Panc1 (cell line): ENCODE data around the gene B4GALNT1. TPM values are rescaled to one million over a fixed set of nuclear protein-coding genes. Genes with fewer than 3 reads are reported as not detected.

Source experiments
- ATAC-seq: fragments of 200-7000 bp; cut with Tn5 transposase; 2 replicates; pipeline ENCODE4 v1.9.1; 2020; ENCODE audit warnings: mild to moderate bottlenecking, moderate library complexity
- BruUV-seq: library from RNA; stranded (reverse); fragments of 400-500 nt; replicated peaks from 2 replicates; lab custom pipeline; 2021; lab: Mats Ljungman, UMichigan
- CTCF ChIA-PET: fragments of 300-600 bp; sonication (Branson Sonifier 250); formaldehyde crosslinking; loops from one replicate; lab custom pipeline; 2022; ENCODE audit warnings: antibody characterized with exemption; lab: Charles Lee
- POLR2A ChIA-PET: fragments of 300-600 bp; sonication (Branson Sonifier 250); formaldehyde crosslinking; loops from one replicate; lab custom pipeline; 2022; ENCODE audit warnings: antibody characterized with exemption; lab: Charles Lee
- DNase-seq: peaks from one replicate; pipeline ENCODE4 v3.0.0-alpha.2; 2010; ENCODE audit warnings: low read depth, low spot score
- H3K27ac ChIP-seq: 2 replicates; pipeline ENCODE4 v1.5.1; 2011; ENCODE audit warnings: mild to moderate bottlenecking, low read length, inconsistent platforms
- H3K27me3 ChIP-seq: fragments of 200-500 bp; sonication (Bioruptor generic); 2 replicates; pipeline ENCODE4 v1.6.0; 2014; ENCODE audit warnings: low read length, inconsistent platforms; ENCODE audit not compliant: control insufficient read depth, insufficient read depth
- H3K36me3 ChIP-seq: fragments of 200-500 bp; sonication (Bioruptor generic); 2 replicates; pipeline ENCODE4 v1.5.1; 2014; ENCODE audit warnings: inconsistent platforms, mild to moderate bottlenecking, low read length, moderate library complexity; ENCODE audit not compliant: control insufficient read depth, insufficient read depth
- H3K4me1 ChIP-seq: 2 replicates; pipeline ENCODE4 v1.5.1; 2011; ENCODE audit warnings: inconsistent platforms, mild to moderate bottlenecking, low read length, moderate library complexity; ENCODE audit not compliant: control insufficient read depth, insufficient read depth
- H3K4me3 ChIP-seq, 2 experiments: 2 replicates each; pipeline ENCODE4 v1.5.1; 2011 to 2012; ENCODE audit warnings: low read depth in 2 of 2, low read length in 2 of 2, mild to moderate bottlenecking in 2 of 2, inconsistent platforms in 1 of 2, moderate library complexity in 1 of 2
- H3K9me3 ChIP-seq: fragments of 200-500 bp; sonication (Bioruptor generic); 2 replicates; pipeline ENCODE4 v1.5.1; 2014; ENCODE audit warnings: low read depth, mild to moderate bottlenecking, inconsistent platforms, low read length, moderate library complexity; ENCODE audit not compliant: control insufficient read depth, insufficient read depth
- POLR2AphosphoS5 ChIP-seq: IDR thresholded peaks from 2 replicates; pipeline ENCODE4 v1.6.1; 2012; ENCODE audit warnings: mild to moderate bottlenecking, low read depth, low read length, moderate library complexity
- REST ChIP-seq, 2 experiments: IDR thresholded peaks; 2 replicates each; pipeline ENCODE4 v1.6.1; 2011 to 2012; ENCODE audit warnings: low read depth in 2 of 2, control low read depth in 1 of 2, low read length in 1 of 2, mild to moderate bottlenecking in 1 of 2, moderate library complexity in 1 of 2; ENCODE audit not compliant: insufficient read depth in 1 of 2
- SIN3A ChIP-seq: IDR thresholded peaks from 2 replicates; pipeline ENCODE4 v1.6.1; 2012; ENCODE audit warnings: low read depth, mild to moderate bottlenecking, low read length, moderate library complexity, borderline replicate concordance; ENCODE audit not compliant: insufficient read depth
- TCF7L2 ChIP-seq: IDR thresholded peaks from 2 replicates; pipeline ENCODE4 v1.6.1; 2011; ENCODE audit warnings: mild to moderate bottlenecking, low read depth, low read length, inconsistent platforms
- in situ Hi-C: cut with HindIII; loops from 2 replicates; pipeline ENCODE4 v1.10.0; 2016; ENCODE audit warnings: low sequenced_read_pairs, low pct_unique_long_range_greater_than_20kb
- intact Hi-C: fragments of 100-400 bp; cut with micrococcal nuclease; formaldehyde crosslinking; loops from one replicate; pipeline ENCODE4 v1.10.0; 2022; ENCODE audit not compliant: unreplicated experiment
- total RNA-seq: library from RNA; stranded (reverse); gene quantifications from one replicate; pipeline ENCODE4 v1.2.1, GENCODE V29; 2021; ENCODE audit not compliant: unreplicated experiment
- TF ChIP-seq, protein P1 (sequence below): fragments of 450-650 bp; IDR thresholded peaks from 2 replicates; pipeline ENCODE4 v1.5.1; 2017; ENCODE audit warnings: mild to moderate bottlenecking

B4GALNT1 gene
- total RNA-seq, 1 experiment from 2014 or later: 48.6 TPM

- peaks cover 13% of the 10 kb centered on the region for H3K4me1 ChIP-seq
- peak overlapping the region; percentile 18 to 53 for H3K4me3 ChIP-seq
- no peaks in the 10 kb centered on the region for H3K9me3 ChIP-seq
- ChIA-PET CTCF (interaction anchor here (0.7 kb wide), 1 partner anchor 57 kb away, joined by 3 read pairs; no protein-coding TSS in a partner anchor), POLR2A (no interaction called here)
- peak; percentile 88 for ATAC-seq
- no TSS peak for BruUV-seq
- in situ Hi-C loops: no loop called here
- no peak overlapping the region for H3K27ac ChIP-seq
- no peak for DNase-seq
- intact Hi-C loops: loop anchor here (1.0 to 5.0 kb wide), 2 partner anchors 38 to 164 kb away; partner anchors contain the start of genes GLI1 and INHBE
- H3K27me3 ChIP-seq: no peaks in the 10 kb centered on the region
- TF ChIP-seq TCF7L2 (no peak), SIN3A (no peak), POLR2AphosphoS5 (no peak), REST (IDR thresholded peaks at IDR 0.05; ENCODE audit: insufficient read depth in 1 of 2, low read depth in 2 of 2, low read length in 1 of 2) (no peak)
- TF ChIP-seq, protein P1, sequence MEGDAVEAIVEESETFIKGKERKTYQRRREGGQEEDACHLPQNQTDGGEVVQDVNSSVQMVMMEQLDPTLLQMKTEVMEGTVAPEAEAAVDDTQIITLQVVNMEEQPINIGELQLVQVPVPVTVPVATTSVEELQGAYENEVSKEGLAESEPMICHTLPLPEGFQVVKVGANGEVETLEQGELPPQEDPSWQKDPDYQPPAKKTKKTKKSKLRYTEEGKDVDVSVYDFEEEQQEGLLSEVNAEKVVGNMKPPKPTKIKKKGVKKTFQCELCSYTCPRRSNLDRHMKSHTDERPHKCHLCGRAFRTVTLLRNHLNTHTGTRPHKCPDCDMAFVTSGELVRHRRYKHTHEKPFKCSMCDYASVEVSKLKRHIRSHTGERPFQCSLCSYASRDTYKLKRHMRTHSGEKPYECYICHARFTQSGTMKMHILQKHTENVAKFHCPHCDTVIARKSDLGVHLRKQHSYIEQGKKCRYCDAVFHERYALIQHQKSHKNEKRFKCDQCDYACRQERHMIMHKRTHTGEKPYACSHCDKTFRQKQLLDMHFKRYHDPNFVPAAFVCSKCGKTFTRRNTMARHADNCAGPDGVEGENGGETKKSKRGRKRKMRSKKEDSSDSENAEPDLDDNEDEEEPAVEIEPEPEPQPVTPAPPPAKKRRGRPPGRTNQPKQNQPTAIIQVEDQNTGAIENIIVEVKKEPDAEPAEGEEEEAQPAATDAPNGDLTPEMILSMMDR: peak; percentile 98
- H3K36me3 ChIP-seq: no peaks in the 10 kb centered on the region
Measured at GRCh38 chr12:57621497-57622292, 11.3 kb downstream of the B4GALNT1 start.

- Histone ChIP-seq H3K27me3 (no peaks in the 10 kb centered on the region), H3K4me3 (peak overlapping the region; percentile 18 to 53), H3K9me3 (no peaks in the 10 kb centered on the region), H3K36me3 (no peaks in the 10 kb centered on the region), H3K4me1 (peaks cover 13% of the 10 kb centered on the region), H3K27ac (no peak overlapping the region)
- intact Hi-C loops (loop anchor here (1.0 to 5.0 kb wide), 2 partner anchors 38 to 164 kb away; partner anchors contain the start of genes GLI1 and INHBE), in situ Hi-C loops (no loop called here)
- ChIA-PET CTCF (interaction anchor here (1.5 kb wide), 1 partner anchor 38 kb away, joined by 5 read pairs; no protein-coding TSS in a partner anchor), POLR2A (no interaction called here)
- no TSS peak for BruUV-seq
- no peak for ATAC-seq
- DNase-seq: no peak
- 0 out of 4 replicates have a peak, but pooled peaks of 1 of the 2 experiments have one; percentile 19 for TF ChIP-seq REST (IDR thresholded peaks at IDR 0.05; ENCODE audit: insufficient read depth in 1 of 2, low read depth in 2 of 2, low read length in 1 of 2)
- no peak for TF ChIP-seq POLR2AphosphoS5
Measured at GRCh38 chr12:57620936-57621496, 12.0 kb downstream of the B4GALNT1 start.
